Right atrium auricular region (tissue), 2 donors: ENCODE results near the gene CAPZA2. TPM values are rescaled to one million over a fixed set of nuclear protein-coding genes. Genes with fewer than 3 reads are reported as not detected.
"Not testable (repeated sequence)": the region's sequence is repeated elsewhere in the genome, so short reads cannot be mapped to it uniquely, and the experiment has no call there.

ENCODE experiments used
- DNase-seq: peaks from one replicate; pipeline ENCODE4 v3.0.0-alpha.2; 2019; ENCODE audit warnings: low spot score
- H3K27ac ChIP-seq, 2 donors: fragments of 200-600 bp; sonication (generic); 1 replicate in 1 of 2; 2 replicates in 1 of 2; pipeline ENCODE4 v1.5.1; 2016 to 2019
- H3K27me3 ChIP-seq, 2 donors: fragments of 200-600 bp; sonication (generic); one replicate each; pipeline versions ENCODE4 v1.5.1 to v1.6.0; 2017 to 2019
- H3K36me3 ChIP-seq: fragments of 200-600 bp; sonication (generic); one replicate; pipeline ENCODE4 v1.5.1; 2016
- H3K4me1 ChIP-seq, 2 donors: fragments of 200-600 bp; sonication (generic); one replicate each; pipeline versions ENCODE4 v1.5.1 to v1.6.0; 2017 to 2019
- H3K4me3 ChIP-seq, 2 donors: fragments of 200-600 bp; sonication (generic); 1 replicate in 1 of 2; 2 replicates in 1 of 2; pipeline ENCODE4 v1.5.1; 2017 to 2019; ENCODE audit warnings: mild to moderate bottlenecking in 1 of 2, moderate library complexity in 1 of 2
- H3K9me3 ChIP-seq, 2 donors: fragments of 200-600 bp; sonication (generic); one replicate each; pipeline ENCODE4 v1.5.1; 2019
- total RNA-seq, 2 donors: library from RNA; depleted of rRNA; stranded (reverse); fragments of >200 nt; gene quantifications; one replicate each; pipeline ENCODE4 v1.1.0, GENCODE V29; 2016
- TF ChIP-seq, protein P1 (sequence below), 2 donors: fragments of 200-600 bp; sonication (generic); IDR thresholded peaks; one replicate each; pipeline ENCODE4 v1.5.1; 2019; ENCODE audit warnings: antibody characterized with exemption in 2 of 2

The CAPZA2 gene
- 100 to 1,000 TPM; 127 to 148 TPM for total RNA-seq

DNA sequence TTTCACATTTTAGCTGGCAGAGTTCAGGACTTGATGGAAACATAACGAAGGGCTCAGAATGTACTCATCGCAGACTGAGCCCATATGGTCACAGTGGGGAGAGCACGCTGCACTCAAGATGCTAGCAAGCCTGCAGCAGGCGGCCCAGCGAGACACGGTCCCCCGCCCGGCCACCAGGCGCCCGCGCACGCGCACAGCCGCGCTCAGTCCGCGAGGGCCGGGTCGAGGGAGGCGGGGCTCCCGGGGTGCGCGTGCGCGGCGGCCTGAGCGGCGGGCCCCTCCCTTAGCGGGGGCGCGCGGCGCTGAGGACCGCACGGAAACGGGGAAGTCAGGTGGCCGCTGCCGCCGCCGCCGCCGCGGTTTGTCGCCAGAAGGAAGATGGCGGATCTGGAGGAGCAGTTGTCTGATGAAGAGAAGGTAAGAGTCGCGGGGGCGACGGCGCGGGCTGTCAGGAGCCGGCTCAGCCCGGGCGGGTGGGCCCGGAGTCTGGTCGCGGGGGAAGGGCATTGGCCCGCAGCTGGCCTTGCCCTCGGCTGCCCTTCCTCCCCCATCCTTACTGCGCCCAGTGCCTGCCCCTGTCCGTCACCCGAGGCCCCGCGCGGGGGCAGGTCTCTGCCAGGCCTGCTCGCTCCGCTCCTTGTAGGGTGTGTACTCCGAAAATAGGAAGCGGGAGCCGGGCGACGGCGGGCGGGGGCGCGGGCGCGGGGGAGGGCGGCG is at the start of gene CAPZA2:
Gene CAPZA2, plus strand, starts transcription at position 354 of the 717 bp plus-strand sequence. Its CDS starts 25 bp downstream, at position 379.
- peak within 1 kb of the TSS; percentile 97 to 99 for H3K27ac ChIP-seq

DNA sequence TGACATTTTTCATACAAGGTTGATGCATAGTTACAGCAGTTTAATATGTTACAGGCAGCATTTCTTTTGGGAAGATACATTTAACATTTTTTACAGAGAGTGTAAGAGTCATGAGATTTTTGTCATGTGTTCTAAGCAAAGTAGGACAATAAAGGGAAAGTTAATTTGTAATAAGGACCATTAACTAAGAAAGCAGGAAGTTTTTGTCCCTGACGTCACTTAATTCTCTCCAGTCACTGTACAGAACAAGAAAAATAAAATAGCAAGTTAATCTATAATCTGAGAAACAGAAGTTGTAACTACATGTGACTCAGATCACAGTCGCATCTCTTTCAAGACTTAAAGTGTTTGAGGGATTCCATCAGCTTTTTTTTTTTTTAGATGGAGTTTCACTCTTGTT is 49.5 kb upstream of the CAPZA2 start:
- TF ChIP-seq, protein P1, sequence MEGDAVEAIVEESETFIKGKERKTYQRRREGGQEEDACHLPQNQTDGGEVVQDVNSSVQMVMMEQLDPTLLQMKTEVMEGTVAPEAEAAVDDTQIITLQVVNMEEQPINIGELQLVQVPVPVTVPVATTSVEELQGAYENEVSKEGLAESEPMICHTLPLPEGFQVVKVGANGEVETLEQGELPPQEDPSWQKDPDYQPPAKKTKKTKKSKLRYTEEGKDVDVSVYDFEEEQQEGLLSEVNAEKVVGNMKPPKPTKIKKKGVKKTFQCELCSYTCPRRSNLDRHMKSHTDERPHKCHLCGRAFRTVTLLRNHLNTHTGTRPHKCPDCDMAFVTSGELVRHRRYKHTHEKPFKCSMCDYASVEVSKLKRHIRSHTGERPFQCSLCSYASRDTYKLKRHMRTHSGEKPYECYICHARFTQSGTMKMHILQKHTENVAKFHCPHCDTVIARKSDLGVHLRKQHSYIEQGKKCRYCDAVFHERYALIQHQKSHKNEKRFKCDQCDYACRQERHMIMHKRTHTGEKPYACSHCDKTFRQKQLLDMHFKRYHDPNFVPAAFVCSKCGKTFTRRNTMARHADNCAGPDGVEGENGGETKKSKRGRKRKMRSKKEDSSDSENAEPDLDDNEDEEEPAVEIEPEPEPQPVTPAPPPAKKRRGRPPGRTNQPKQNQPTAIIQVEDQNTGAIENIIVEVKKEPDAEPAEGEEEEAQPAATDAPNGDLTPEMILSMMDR (IDR thresholded peaks at IDR 0.05) = no peak
- H3K27me3 ChIP-seq = no peaks in the 10 kb centered on the region

More for the DNA sequence above, at the start of gene CAPZA2:
- no peaks in the 10 kb centered on the region for H3K27me3 ChIP-seq
- H3K4me1 ChIP-seq = peaks cover 0 to 30% of the 10 kb centered on the region in 2 donors
- H3K4me3 ChIP-seq = peak within 1 kb of the TSS; percentile 71 to 90
- H3K9me3 ChIP-seq = no peaks in the 10 kb centered on the region
- TF ChIP-seq, protein P1 (IDR thresholded peaks at IDR 0.05) = peak; percentile 19 to 42
- DNase-seq = peak; percentile 91
- H3K36me3 ChIP-seq = no peaks in the 10 kb centered on the region

DNA sequence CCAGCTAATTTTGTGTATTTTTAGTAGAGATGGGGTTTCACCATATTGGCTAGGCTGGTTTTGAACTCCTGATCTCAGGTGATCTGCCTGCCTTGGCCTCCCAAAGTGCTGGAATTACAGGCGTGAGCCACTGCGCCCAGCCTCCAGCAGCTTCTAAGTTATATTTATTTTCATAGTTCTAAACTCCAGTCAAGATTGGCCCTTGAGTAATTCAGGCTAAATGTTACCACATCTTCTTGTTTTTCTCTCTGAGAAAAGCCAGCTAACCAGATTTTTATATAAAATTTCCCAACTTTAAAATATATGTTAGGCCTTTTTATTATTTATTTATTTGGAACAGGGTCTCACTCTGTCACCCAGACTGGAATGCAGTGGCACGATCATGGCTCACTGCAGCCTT is 49.0 kb upstream of the CAPZA2 start:
- not testable (repeated sequence) for H3K4me3 ChIP-seq, DNase-seq, H3K36me3 ChIP-seq

More for the DNA sequence above, 49.5 kb upstream of the CAPZA2 start:
- Histone ChIP-seq H3K9me3 (no peaks in the 10 kb centered on the region), H3K36me3 (no peaks in the 10 kb centered on the region), H3K4me3 (no peak overlapping the region), H3K27ac (no peak overlapping the region), H3K4me1 (no peaks in the 10 kb centered on the region)
- DNase-seq = no peak

DNA sequence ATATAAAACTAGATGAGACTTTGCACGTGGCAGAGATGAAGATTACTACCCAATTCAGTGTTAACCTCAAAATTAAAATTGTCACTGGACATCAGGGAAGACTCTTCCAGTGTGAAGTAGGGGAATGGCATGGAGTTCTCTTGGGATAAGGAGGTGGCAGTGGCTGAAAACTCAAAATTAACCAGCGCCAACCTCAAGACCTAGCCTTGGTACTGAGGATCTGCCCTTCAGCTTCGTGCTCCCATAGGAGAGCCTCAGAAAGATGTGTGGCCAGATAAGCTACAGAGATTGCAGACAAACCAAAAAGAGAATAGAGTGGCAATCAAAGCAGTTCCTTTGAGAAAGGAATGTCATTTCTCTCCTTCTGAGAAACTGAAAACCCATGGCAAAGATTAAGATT is 47.3 kb upstream of the CAPZA2 start:
- no peak overlapping the region for H3K4me3 ChIP-seq
- no peak for DNase-seq
- no peaks in the 10 kb centered on the region for H3K9me3 ChIP-seq
- no peaks in the 10 kb centered on the region for H3K4me1 ChIP-seq
- H3K36me3 ChIP-seq = no peaks in the 10 kb centered on the region
- TF ChIP-seq, protein P1 (IDR thresholded peaks at IDR 0.05) = no peak
- no peaks in the 10 kb centered on the region for H3K27me3 ChIP-seq
- H3K27ac ChIP-seq = no peak overlapping the region

More for the DNA sequence above, 49.0 kb upstream of the CAPZA2 start:
- H3K27me3 ChIP-seq, H3K9me3 ChIP-seq, H3K27ac ChIP-seq, H3K4me1 ChIP-seq: not testable (repeated sequence)

DNA sequence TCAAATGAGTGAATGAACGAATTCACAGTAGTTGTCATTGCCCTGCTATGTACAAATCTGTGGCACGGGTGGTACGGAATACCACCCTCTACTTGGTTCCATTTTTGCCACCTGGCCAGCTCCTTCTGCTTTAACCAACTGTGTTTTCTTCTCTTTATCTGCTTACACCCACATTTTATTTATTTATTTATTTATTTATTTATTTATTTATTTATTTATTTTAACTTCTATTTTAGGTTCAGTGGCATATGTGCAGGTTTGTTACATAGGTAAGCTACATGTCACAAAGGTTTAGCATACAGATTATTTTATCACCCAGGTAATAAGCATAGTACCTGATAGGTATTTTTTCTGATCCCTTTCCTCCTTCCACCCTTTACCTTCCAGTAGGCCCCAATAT is 42.2 kb upstream of the CAPZA2 start:
- Histone ChIP-seq H3K27me3 (no peaks in the 10 kb centered on the region), H3K4me3 (no peak overlapping the region), H3K9me3 (peaks cover 0 to 8% of the 10 kb centered on the region in 2 donors), H3K36me3 (no peaks in the 10 kb centered on the region), H3K4me1 (no peaks in the 10 kb centered on the region), H3K27ac (no peak overlapping the region)
- no peak for DNase-seq
- TF ChIP-seq, protein P1 (IDR thresholded peaks at IDR 0.05) = no peak

DNA sequence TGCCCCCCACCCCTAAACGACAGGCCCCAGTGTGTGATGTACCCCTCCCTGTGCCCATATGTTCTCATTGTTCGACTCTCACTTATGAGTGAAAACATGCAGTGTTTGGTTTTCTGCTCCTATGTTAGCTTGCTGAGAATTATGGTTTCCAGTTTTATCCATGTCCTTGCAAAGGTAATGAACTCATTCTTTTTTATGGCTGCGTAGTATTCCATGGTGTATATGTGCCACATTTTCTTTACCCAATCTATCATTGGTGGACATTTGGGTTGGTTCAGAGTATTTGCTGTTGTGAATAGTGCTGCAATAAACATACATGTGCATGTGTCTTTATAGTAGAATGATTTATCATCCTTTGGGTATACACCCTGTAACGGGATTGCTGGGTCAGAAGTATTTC is 40.7 kb upstream of the CAPZA2 start:
- not testable (repeated sequence) for H3K36me3 ChIP-seq, DNase-seq, H3K27me3 ChIP-seq, H3K4me1 ChIP-seq, H3K4me3 ChIP-seq, H3K27ac ChIP-seq, H3K9me3 ChIP-seq

DNA sequence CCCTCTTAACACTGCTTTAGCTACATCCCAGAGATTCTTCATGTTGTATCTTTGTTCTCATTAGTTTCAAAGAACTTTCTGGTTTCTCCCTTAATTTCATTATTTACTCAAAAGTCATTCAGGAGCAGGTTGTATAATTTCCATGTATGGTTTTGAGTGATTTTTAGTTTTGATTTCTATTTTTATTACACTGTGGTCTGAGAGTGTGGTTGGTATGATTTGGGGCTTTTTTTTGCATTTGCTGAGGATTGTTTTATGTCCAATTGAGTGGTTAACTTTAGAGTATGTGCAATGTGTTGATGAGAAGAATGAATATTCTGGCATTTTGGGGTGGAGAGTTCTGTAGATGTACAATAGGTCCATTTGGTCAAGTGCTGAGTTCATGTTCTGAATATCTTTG is 37.9 kb upstream of the CAPZA2 start:
- H3K4me1 ChIP-seq = no peaks in the 10 kb centered on the region
- H3K27me3 ChIP-seq = no peaks in the 10 kb centered on the region
- DNase-seq = no peak
- TF ChIP-seq, protein P1 (IDR thresholded peaks at IDR 0.05) = no peak
- H3K27ac ChIP-seq = no peak overlapping the region
- no peaks in the 10 kb centered on the region for H3K36me3 ChIP-seq
- H3K4me3 ChIP-seq = no peak overlapping the region
- H3K9me3 ChIP-seq = peaks cover 0 to 8% of the 10 kb centered on the region in 2 donors
